Measurements from ENCODE around the gene EIF5B.
"Not testable (repeated sequence)": the region's sequence is repeated elsewhere in the genome, so short reads cannot be mapped to it uniquely, and the experiment has no call there.

The EIF5B gene

DNA sequence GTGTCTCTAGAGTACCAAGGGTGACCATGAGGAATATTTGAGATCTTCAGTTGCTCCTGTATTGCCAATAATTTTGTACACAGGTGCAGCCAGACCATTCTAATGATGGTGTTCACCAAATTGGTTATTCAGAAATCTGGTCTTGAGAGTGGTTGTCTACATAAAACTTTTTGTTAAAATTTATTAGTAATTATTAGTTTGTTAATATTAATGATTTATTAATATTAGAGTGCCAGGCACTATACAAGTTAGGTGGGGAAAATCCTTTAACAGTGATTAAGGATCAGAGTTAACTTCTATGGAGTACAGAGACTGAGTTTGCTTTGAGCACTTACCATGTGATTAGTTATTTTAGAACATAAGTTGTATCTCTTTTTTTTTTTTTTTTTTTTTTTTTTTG lies 9.0 kb downstream of the EIF5B start:
- TF ChIP-seq, protein P1, sequence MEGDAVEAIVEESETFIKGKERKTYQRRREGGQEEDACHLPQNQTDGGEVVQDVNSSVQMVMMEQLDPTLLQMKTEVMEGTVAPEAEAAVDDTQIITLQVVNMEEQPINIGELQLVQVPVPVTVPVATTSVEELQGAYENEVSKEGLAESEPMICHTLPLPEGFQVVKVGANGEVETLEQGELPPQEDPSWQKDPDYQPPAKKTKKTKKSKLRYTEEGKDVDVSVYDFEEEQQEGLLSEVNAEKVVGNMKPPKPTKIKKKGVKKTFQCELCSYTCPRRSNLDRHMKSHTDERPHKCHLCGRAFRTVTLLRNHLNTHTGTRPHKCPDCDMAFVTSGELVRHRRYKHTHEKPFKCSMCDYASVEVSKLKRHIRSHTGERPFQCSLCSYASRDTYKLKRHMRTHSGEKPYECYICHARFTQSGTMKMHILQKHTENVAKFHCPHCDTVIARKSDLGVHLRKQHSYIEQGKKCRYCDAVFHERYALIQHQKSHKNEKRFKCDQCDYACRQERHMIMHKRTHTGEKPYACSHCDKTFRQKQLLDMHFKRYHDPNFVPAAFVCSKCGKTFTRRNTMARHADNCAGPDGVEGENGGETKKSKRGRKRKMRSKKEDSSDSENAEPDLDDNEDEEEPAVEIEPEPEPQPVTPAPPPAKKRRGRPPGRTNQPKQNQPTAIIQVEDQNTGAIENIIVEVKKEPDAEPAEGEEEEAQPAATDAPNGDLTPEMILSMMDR (IDR thresholded peaks at IDR 0.05; ENCODE audit: low read depth, low read length, missing control alignments): no peak
- no peak for DNase-seq (ENCODE audit: low read depth)
- no peak overlapping the region for H3K4me3 ChIP-seq (ENCODE audit: low read depth, low read length)

DNA sequence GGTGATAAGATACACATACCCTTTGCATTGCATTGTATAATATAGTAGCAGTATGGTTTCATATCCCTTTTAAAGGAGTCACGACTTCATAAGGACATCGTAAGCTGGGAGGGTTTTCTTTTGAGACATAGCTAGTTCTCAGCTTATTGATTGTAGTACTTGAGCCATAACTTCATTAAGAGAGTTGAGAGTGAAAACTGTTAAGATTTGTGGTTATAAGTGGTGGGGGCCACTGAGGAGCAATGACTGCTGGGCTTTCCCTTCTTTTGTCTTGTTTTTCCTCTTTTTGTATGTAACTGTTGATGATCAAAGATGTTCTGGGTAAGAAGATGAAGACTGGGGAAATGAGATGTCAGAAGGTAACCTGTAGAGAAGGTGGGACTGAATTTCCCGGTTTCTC lies 11.0 kb downstream of the EIF5B start:
- TF ChIP-seq, protein P1 (IDR thresholded peaks at IDR 0.05; ENCODE audit: low read depth, low read length, missing control alignments): no peak
- no peak for DNase-seq (ENCODE audit: low read depth)
- H3K4me3 ChIP-seq (ENCODE audit: low read depth, low read length): no peak overlapping the region

DNA sequence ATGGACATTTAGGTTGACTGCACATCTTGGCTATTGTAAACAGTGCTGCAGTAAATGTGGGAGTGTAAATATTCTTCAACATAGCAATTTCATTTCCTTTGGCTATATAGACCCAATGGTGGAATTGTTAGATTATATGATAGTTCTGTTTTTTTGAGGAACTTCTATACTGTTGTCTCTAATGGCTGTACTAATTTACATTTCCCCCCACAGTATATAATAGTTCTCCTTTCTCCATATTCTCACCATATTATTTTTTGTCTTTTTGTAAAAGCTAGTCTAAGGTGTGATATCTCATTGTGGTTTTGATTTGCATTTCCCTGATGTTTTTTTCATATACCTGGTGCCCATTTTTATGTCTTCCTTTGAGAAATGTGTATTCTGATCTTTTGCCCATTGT lies 13.0 kb downstream of the EIF5B start:
- TF ChIP-seq, protein P1 (IDR thresholded peaks at IDR 0.05; ENCODE audit: low read depth, low read length, missing control alignments): no peak
- DNase-seq (ENCODE audit: low read depth): no peak
- no peak overlapping the region for H3K4me3 ChIP-seq (ENCODE audit: low read depth, low read length)

DNA sequence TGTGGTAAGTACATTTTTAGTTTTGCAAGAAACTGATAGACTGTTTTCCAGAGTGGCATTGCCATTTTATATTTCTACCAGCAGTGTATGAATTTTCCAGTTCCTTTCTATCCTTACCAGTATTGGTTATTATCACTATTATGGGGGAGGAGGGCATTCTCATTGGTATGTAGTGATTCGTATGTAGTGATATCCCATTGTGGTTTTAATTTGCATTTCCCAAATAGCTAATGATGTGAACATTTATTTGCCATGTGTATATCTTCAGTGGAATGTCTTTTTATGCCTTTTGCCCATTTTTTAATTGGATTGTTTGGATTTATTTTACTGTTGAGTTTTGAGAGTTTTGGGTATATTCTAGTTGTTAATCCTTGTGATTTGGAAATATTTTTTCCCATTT lies 16.9 kb downstream of the EIF5B start:
- TF ChIP-seq, protein P1 (IDR thresholded peaks at IDR 0.05; ENCODE audit: low read depth, low read length, missing control alignments): no peak
- DNase-seq (ENCODE audit: low read depth): no peak
- H3K4me3 ChIP-seq (ENCODE audit: low read depth, low read length): no peak overlapping the region

DNA sequence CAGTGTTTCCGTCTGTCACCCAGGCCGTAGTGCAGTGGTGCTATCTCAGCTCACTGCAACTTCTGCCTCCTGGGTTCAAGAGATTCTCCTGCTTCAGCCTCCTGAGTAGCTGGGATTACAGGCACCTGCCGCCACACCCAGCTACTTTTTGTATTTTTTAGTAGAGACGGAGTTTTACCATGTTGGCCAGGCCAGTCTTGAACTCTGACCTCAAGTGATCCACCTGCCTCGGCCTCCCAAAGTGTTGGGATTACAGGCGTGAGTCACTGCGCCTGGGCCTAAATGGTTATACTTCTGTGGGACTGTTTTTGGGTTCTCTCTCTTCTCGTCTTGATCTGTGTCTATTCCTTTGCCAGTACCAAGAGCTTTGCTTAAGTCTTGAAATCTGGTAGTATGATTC lies 17.6 kb downstream of the EIF5B start:
- DNase-seq (ENCODE audit: low read depth): not testable (repeated sequence)

DNA sequence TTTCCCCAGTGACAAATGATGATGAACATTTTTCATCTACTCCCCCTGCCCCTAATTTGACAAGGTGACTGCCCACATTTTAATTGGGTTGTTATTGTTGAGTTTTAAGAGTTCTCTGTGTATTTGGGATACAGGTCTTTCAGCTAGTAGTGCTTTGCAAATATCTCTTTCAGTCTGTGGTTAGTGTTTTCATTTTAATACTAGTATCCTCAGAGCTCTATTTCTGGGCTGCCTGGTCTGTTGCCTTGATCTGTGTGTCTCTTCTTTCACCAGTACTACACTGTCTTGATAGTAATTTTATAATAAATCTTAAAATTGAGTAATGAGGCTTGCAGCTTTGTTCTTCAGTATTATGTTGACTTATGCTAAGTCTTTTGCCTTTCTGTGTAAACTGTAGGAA lies 19.7 kb downstream of the EIF5B start:
- TF ChIP-seq, protein P1 (IDR thresholded peaks at IDR 0.05; ENCODE audit: low read depth, low read length, missing control alignments): no peak
- H3K4me3 ChIP-seq (ENCODE audit: low read depth, low read length): no peak overlapping the region

More for the DNA sequence above, 17.6 kb downstream of the EIF5B start:
- H3K4me3 ChIP-seq (ENCODE audit: low read depth, low read length): not testable (repeated sequence)

DNA sequence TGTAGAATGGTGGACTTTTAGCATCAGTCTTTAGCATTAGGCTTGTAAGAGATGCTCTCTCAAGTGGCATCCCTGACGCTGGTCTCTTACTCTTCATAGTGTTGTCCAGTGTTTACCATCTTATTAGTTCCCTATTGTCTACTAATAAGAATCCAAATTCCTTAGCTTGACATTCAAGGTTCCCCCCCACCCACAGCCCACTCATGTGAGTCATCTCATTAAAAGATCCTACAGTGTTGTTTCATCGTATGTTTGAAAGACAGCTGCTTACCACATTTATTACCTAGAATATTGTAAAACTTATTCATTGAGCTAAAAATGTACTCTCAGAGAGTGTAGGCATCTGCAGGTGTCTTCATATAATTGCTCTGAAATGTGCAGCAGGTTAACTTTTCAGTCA lies 28.5 kb downstream of the EIF5B start:
- no peak for DNase-seq (ENCODE audit: low read depth)
- TF ChIP-seq, protein P1 (IDR thresholded peaks at IDR 0.05; ENCODE audit: low read depth, low read length, missing control alignments): no peak
- H3K4me3 ChIP-seq (ENCODE audit: low read depth, low read length): no peak overlapping the region

More for the DNA sequence above, 19.7 kb downstream of the EIF5B start:
- DNase-seq (ENCODE audit: low read depth): no peak

DNA sequence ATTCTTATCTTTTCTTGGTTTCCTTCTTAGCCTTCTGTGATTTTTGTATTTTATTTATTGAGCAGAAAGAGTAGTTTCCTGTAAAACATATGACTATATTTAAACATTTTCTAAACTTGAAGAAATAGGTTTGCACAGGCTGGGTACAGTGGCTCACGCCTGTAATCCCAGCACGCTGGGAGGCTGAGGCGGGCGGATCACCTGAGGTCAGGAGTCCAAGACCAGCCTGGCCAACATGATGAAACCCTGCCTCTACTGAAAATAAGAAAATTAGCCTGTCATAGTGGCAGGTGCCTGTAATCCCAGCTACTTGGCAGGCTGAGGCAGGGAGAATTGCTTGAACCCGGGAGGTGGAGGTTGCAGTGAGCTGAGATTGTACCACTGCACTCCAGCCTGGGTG lies 31.7 kb downstream of the EIF5B start:
- not testable (repeated sequence) for DNase-seq (ENCODE audit: low read depth)

More for the DNA sequence above, 31.7 kb downstream of the EIF5B start:
- not testable (repeated sequence) for H3K4me3 ChIP-seq (ENCODE audit: low read depth, low read length)

Measured in GM12864 (cell line).